ENCODE data around the gene TRIM3. TPM values are rescaled to one million over a fixed set of nuclear protein-coding genes. Genes with fewer than 3 reads are reported as not detected.

Gene TRIM3
- total RNA-seq, 1 experiment from 2014 or later: 20.4 TPM

DNA sequence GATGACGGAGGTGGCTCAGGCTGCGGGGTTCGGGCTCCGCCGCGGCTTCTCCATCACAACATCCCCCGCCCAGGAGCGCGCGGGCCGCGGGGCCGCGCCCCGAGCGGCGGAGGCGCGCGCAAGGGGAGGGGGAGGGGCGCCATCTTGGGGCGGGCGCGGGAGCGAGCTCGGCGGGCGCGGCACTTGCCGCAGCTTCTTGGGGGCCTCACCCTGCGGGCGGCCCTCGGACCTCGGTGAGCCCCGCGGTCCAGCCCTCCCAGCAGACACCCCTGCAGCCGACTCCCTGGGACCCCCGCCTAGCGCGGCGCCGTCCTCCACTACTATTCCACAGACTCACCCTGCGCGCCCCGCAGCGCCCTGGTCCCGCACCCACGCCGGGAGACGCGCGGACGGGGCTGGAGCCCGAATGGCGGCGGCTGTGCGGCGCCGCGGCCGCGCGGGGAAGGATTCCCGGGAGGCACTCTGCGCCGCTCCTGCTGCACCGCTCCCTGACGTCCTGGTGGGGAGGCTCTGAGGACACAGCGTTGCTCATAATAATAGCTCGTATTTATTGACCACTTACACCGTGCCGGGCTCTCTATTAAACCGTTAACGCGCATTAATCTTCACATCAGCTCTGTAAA is 54.6 kb downstream of the TRIM3 start, which contains the start of gene APBB1:
Gene APBB1, minus strand, starts transcription at position 86 of the 623 bp plus-strand sequence. CDS start 7,747 bp downstream, outside the sequence.
- Histone ChIP-seq H4K20me1 (ENCODE audit: insufficient read depth, low read depth, low read length) (no peaks in the 10 kb centered on the region), H3K4me2 (ENCODE audit: low read depth, low read length, poor library complexity, severe bottlenecking) (no peak within 1 kb of the TSS), H3K9me3 (ENCODE audit: low read length) (no peaks in the 10 kb centered on the region), H3K36me3 (ENCODE audit: insufficient read depth, low read length) (no peaks in the 10 kb centered on the region), H3K4me3 (ENCODE audit: low read length) (no peak within 1 kb of the TSS), H3K27me3 (ENCODE audit: low read length) (no peaks in the 10 kb centered on the region), H3K4me1 (ENCODE audit: low read length) (no peaks in the 10 kb centered on the region), H3K79me2 (ENCODE audit: low read length) (no peaks in the 10 kb centered on the region), H3K27ac (ENCODE audit: low read length) (no peak within 1 kb of the TSS), H3K9ac (ENCODE audit: low read length) (no peak within 1 kb of the TSS), H3K9me2 (replicated peaks; ENCODE audit: insufficient read depth, low read length) (no peaks in the 10 kb centered on the region), H2AFZ (ENCODE audit: low read length) (no peak within 1 kb of the TSS)
- no peak for DNase-seq

GRCh38 chr11:6418557-6419008 is 55.2 kb downstream of the TRIM3 start:
- no peaks in the 10 kb centered on the region for H3K9me3 ChIP-seq (ENCODE audit: low read length)
- H3K4me3 ChIP-seq (ENCODE audit: low read length): no peak overlapping the region
- H2AFZ ChIP-seq (ENCODE audit: low read length): no peak overlapping the region
- no peak overlapping the region for H3K9ac ChIP-seq (ENCODE audit: low read length)
- DNase-seq: no peak
- H3K4me2 ChIP-seq (ENCODE audit: low read depth, low read length, poor library complexity, severe bottlenecking): no peak overlapping the region
- H3K27me3 ChIP-seq (ENCODE audit: low read length): no peaks in the 10 kb centered on the region
- no peak overlapping the region for H3K27ac ChIP-seq (ENCODE audit: low read length)
- H4K20me1 ChIP-seq (ENCODE audit: insufficient read depth, low read depth, low read length): no peaks in the 10 kb centered on the region
- H3K9me2 ChIP-seq (replicated peaks; ENCODE audit: insufficient read depth, low read length): no peaks in the 10 kb centered on the region
- H3K79me2 ChIP-seq (ENCODE audit: low read length): no peaks in the 10 kb centered on the region
- H3K4me1 ChIP-seq (ENCODE audit: low read length): no peaks in the 10 kb centered on the region
- no peaks in the 10 kb centered on the region for H3K36me3 ChIP-seq (ENCODE audit: insufficient read depth, low read length)

DNA sequence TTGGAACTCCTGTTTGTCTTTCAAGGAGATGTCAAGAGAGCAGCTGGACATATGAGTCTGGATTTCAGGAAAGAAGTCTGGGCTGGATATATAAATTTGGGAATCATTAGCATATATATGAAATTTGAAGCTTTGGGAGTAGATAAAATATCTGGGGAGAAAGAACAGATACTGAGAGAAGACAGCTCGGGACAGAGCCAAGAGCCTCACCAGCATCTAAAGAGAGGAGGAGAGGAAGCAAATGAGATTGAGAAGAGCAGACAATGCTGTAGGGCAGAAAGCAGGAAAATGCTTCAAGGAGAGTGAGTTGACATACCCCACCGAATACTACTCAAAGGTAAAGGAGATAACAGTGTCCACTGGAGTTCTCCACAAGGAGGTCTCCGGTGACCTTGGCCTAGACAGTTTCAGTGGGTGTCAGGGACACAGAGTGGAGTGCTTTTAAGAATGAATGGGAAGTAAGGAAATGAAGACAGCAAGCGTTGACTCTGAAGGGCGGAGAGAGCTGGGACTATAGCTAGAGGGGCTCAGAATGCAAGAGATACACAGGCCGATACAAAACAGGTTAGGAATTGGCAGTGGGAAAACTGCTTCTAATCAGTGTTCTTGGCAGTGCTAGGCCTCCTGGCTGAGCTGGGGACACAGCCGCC is 55.7 kb downstream of the TRIM3 start:
- H2AFZ ChIP-seq (ENCODE audit: low read length): no peak overlapping the region
- H3K4me1 ChIP-seq (ENCODE audit: low read length): no peaks in the 10 kb centered on the region
- H3K9me2 ChIP-seq (replicated peaks; ENCODE audit: insufficient read depth, low read length): no peaks in the 10 kb centered on the region
- H3K4me3 ChIP-seq (ENCODE audit: low read length): no peak overlapping the region
- no peak overlapping the region for H3K9ac ChIP-seq (ENCODE audit: low read length)
- H3K27me3 ChIP-seq (ENCODE audit: low read length): no peaks in the 10 kb centered on the region
- no peaks in the 10 kb centered on the region for H3K9me3 ChIP-seq (ENCODE audit: low read length)
- no peaks in the 10 kb centered on the region for H4K20me1 ChIP-seq (ENCODE audit: insufficient read depth, low read depth, low read length)
- no peaks in the 10 kb centered on the region for H3K36me3 ChIP-seq (ENCODE audit: insufficient read depth, low read length)
- no peak overlapping the region for H3K4me2 ChIP-seq (ENCODE audit: low read depth, low read length, poor library complexity, severe bottlenecking)
- H3K27ac ChIP-seq (ENCODE audit: low read length): no peak overlapping the region
- no peak for DNase-seq
- H3K79me2 ChIP-seq (ENCODE audit: low read length): no peaks in the 10 kb centered on the region

DNA sequence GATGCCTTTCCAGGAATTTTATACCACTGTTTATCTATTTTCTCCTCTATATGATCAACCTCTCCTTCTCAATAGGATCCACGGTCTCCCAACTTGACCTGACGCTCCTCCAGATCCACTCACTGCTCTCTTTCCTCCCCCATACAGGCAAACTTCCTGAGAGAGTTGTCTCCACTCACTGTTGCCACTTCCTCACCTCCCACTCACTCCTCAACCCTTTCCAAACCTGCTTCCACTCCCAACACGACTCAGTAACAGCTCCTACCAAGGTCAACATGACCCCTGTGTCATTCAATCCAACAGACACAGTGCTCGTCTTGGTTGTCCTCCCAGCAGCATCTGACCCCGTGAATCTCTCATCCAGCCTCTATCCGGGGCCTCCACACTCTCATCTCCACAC is 57.9 kb downstream of the TRIM3 start:
- no peaks in the 10 kb centered on the region for H4K20me1 ChIP-seq (ENCODE audit: insufficient read depth, low read depth, low read length)
- no peak overlapping the region for H3K27ac ChIP-seq (ENCODE audit: low read length)
- no peak for DNase-seq

DNA sequence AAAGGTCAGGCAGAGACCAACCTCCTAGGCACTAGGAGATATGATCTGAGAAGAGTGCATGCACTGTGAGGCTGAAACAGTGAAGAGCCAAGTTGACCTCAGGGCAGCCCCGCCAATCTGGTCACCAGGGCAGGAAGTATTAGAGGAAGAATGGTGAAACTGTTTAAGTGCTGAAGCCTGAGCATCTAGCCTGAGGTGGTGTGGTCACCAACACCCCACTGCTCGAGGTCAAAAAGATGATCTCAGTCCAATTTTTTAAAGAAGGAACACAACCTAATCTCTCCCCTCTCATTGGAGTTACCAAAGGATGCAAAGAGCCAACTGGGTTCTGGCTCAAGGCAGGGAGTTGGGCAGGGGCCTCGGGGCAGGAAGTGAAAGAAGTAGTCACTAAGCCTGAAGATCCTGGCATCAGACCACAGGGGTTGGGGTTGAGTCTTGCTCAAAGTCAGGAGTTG is 58.8 kb downstream of the TRIM3 start:
- Histone ChIP-seq H3K9me3 (ENCODE audit: low read length) (no peaks in the 10 kb centered on the region), H3K4me1 (ENCODE audit: low read length) (no peaks in the 10 kb centered on the region), H3K9ac (ENCODE audit: low read length) (no peak overlapping the region), H3K27me3 (ENCODE audit: low read length) (no peaks in the 10 kb centered on the region), H3K27ac (ENCODE audit: low read length) (no peak overlapping the region), H3K9me2 (replicated peaks; ENCODE audit: insufficient read depth, low read length) (no peaks in the 10 kb centered on the region), H3K36me3 (ENCODE audit: insufficient read depth, low read length) (no peaks in the 10 kb centered on the region), H4K20me1 (ENCODE audit: insufficient read depth, low read depth, low read length) (no peaks in the 10 kb centered on the region), H3K79me2 (ENCODE audit: low read length) (no peaks in the 10 kb centered on the region), H3K4me3 (ENCODE audit: low read length) (no peak overlapping the region), H3K4me2 (ENCODE audit: low read depth, low read length, poor library complexity, severe bottlenecking) (no peak overlapping the region), H2AFZ (ENCODE audit: low read length) (no peak overlapping the region)
- DNase-seq: no peak

More for the DNA sequence above, 57.9 kb downstream of the TRIM3 start:
- H3K27me3 ChIP-seq (ENCODE audit: low read length): no peaks in the 10 kb centered on the region
- H3K4me2 ChIP-seq (ENCODE audit: low read depth, low read length, poor library complexity, severe bottlenecking): no peak overlapping the region
- H3K4me1 ChIP-seq (ENCODE audit: low read length): no peaks in the 10 kb centered on the region
- H3K9me3 ChIP-seq (ENCODE audit: low read length): no peaks in the 10 kb centered on the region
- no peaks in the 10 kb centered on the region for H3K9me2 ChIP-seq (replicated peaks; ENCODE audit: insufficient read depth, low read length)
- no peaks in the 10 kb centered on the region for H3K79me2 ChIP-seq (ENCODE audit: low read length)
- no peak overlapping the region for H3K9ac ChIP-seq (ENCODE audit: low read length)
- no peak overlapping the region for H2AFZ ChIP-seq (ENCODE audit: low read length)
- no peak overlapping the region for H3K4me3 ChIP-seq (ENCODE audit: low read length)
- no peaks in the 10 kb centered on the region for H3K36me3 ChIP-seq (ENCODE audit: insufficient read depth, low read length)

DNA sequence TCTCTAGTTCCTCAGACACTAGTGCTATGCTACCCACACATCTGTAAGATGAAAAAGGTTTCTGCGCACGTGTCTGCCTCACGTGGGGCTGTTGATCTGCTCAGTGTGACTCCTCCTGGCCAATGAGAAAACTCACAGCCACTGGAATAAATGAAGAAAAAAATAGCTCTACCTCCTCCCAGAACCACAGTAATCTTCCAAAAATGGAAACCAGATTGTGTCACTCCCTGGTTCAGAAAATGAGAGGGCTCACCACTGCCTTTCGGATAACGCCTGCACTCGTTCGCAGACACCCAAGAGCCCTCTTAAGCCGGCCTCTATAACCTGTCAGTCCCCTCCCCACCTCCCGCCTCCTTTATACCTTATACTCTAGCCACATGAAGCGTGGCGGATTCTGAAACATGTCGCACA is 59.9 kb downstream of the TRIM3 start:
- H2AFZ ChIP-seq (ENCODE audit: low read length): no peak overlapping the region
- H3K27me3 ChIP-seq (ENCODE audit: low read length): no peaks in the 10 kb centered on the region
- no peak overlapping the region for H3K9ac ChIP-seq (ENCODE audit: low read length)
- no peak for DNase-seq
- H3K36me3 ChIP-seq (ENCODE audit: insufficient read depth, low read length): no peaks in the 10 kb centered on the region
- no peaks in the 10 kb centered on the region for H3K79me2 ChIP-seq (ENCODE audit: low read length)
- no peaks in the 10 kb centered on the region for H3K9me3 ChIP-seq (ENCODE audit: low read length)
- H4K20me1 ChIP-seq (ENCODE audit: insufficient read depth, low read depth, low read length): no peaks in the 10 kb centered on the region
- no peaks in the 10 kb centered on the region for H3K9me2 ChIP-seq (replicated peaks; ENCODE audit: insufficient read depth, low read length)
- no peak overlapping the region for H3K4me2 ChIP-seq (ENCODE audit: low read depth, low read length, poor library complexity, severe bottlenecking)
- H3K4me1 ChIP-seq (ENCODE audit: low read length): no peaks in the 10 kb centered on the region
- H3K4me3 ChIP-seq (ENCODE audit: low read length): no peak overlapping the region
- H3K27ac ChIP-seq (ENCODE audit: low read length): no peak overlapping the region

- H3K4me2 ChIP-seq (ENCODE audit: low read depth, low read length, poor library complexity, severe bottlenecking): no peak overlapping the region
Observed at GRCh38 chr11:6411594-6412031, 62.1 kb downstream of the TRIM3 start.

GRCh38 chr11:6410695-6411430 is 62.9 kb downstream of the TRIM3 start:
- no peaks in the 10 kb centered on the region for H3K79me2 ChIP-seq (ENCODE audit: low read length)
- H3K27ac ChIP-seq (ENCODE audit: low read length): no peak overlapping the region
- H3K9me2 ChIP-seq (replicated peaks; ENCODE audit: insufficient read depth, low read length): no peaks in the 10 kb centered on the region
- DNase-seq: no peak
- H3K4me1 ChIP-seq (ENCODE audit: low read length): no peaks in the 10 kb centered on the region
- no peaks in the 10 kb centered on the region for H4K20me1 ChIP-seq (ENCODE audit: insufficient read depth, low read depth, low read length)
- H3K4me2 ChIP-seq (ENCODE audit: low read depth, low read length, poor library complexity, severe bottlenecking): no peak overlapping the region
- no peak overlapping the region for H2AFZ ChIP-seq (ENCODE audit: low read length)
- no peaks in the 10 kb centered on the region for H3K9me3 ChIP-seq (ENCODE audit: low read length)
- H3K9ac ChIP-seq (ENCODE audit: low read length): no peak overlapping the region
- no peaks in the 10 kb centered on the region for H3K36me3 ChIP-seq (ENCODE audit: insufficient read depth, low read length)
- no peak overlapping the region for H3K4me3 ChIP-seq (ENCODE audit: low read length)
- no peaks in the 10 kb centered on the region for H3K27me3 ChIP-seq (ENCODE audit: low read length)

More at GRCh38 chr11:6411594-6412031, 62.1 kb downstream of the TRIM3 start:
- Histone ChIP-seq H3K27me3 (ENCODE audit: low read length) (no peaks in the 10 kb centered on the region), H3K9ac (ENCODE audit: low read length) (no peak overlapping the region), H2AFZ (ENCODE audit: low read length) (no peak overlapping the region), H3K9me3 (ENCODE audit: low read length) (no peaks in the 10 kb centered on the region), H4K20me1 (ENCODE audit: insufficient read depth, low read depth, low read length) (no peaks in the 10 kb centered on the region), H3K36me3 (ENCODE audit: insufficient read depth, low read length) (no peaks in the 10 kb centered on the region), H3K27ac (ENCODE audit: low read length) (no peak overlapping the region), H3K79me2 (ENCODE audit: low read length) (no peaks in the 10 kb centered on the region), H3K4me3 (ENCODE audit: low read length) (no peak overlapping the region), H3K4me1 (ENCODE audit: low read length) (no peaks in the 10 kb centered on the region), H3K9me2 (replicated peaks; ENCODE audit: insufficient read depth, low read length) (no peaks in the 10 kb centered on the region)
- DNase-seq: no peak

Data from Karpas-422 (cell line).